Thymus (tissue), 14 donors: ENCODE measurements around the gene CHKA. TPM values are rescaled to one million over a fixed set of nuclear protein-coding genes. Genes with fewer than 3 reads are reported as not detected.

ENCODE experiments used
- DNase-seq, 9 donors: peaks; one replicate each; pipeline ENCODE4 v3.0.0-alpha.2; 2013; ENCODE audit warnings: low spot score in 9 of 9, low read depth in 6 of 9, missing footprints in 1 of 9
- H3K27ac ChIP-seq, 2 donors: one replicate each; pipeline ENCODE4 v1.5.1; 2013; ENCODE audit warnings: control low read depth in 1 of 2, low read depth in 1 of 2, low read length in 1 of 2, mild to moderate bottlenecking in 1 of 2, moderate library complexity in 1 of 2
- H3K27me3 ChIP-seq, 2 donors: one replicate each; pipeline ENCODE4 v1.5.1; 2013; ENCODE audit warnings: low read length in 1 of 2; ENCODE audit not compliant: control insufficient read depth in 2 of 2, insufficient read depth in 1 of 2
- H3K36me3 ChIP-seq, 2 donors: one replicate each; pipeline ENCODE4 v1.5.1; 2013; ENCODE audit warnings: low read length in 1 of 2, mild to moderate bottlenecking in 1 of 2, moderate library complexity in 1 of 2; ENCODE audit not compliant: control insufficient read depth in 2 of 2, insufficient read depth in 2 of 2
- H3K4me1 ChIP-seq, 2 donors: one replicate each; pipeline ENCODE4 v1.5.1; 2013; ENCODE audit warnings: low read length in 2 of 2; ENCODE audit not compliant: control insufficient read depth in 2 of 2, insufficient read depth in 2 of 2
- H3K4me3 ChIP-seq, 2 donors: one replicate each; pipeline ENCODE4 v1.5.1; 2013; ENCODE audit warnings: low read length in 2 of 2, control low read depth in 1 of 2, mild to moderate bottlenecking in 1 of 2
- H3K9me3 ChIP-seq, 2 donors: one replicate each; pipeline ENCODE4 v1.5.1; 2013; ENCODE audit warnings: low read length in 1 of 2, mild to moderate bottlenecking in 1 of 2; ENCODE audit not compliant: control insufficient read depth in 2 of 2, insufficient read depth in 1 of 2
- WGBS: extraction: QIAGEN DNeasy Blood & Tissue Kit; methylation state at CpG from one replicate; pipeline ENCODE4 v1.1.7; 2013; 5-methylcytosine and 5-hydroxymethylcytosine counted together
- long read RNA-seq, 10 donors: transcript quantifications; one replicate each; lab custom pipeline, GENCODE V29; 2026
- polyA plus RNA-seq: library from polyadenylated mRNA; stranded (reverse); fragments of 200-250 nt; gene quantifications from one replicate; pipeline ENCODE4 v1.2.3, GENCODE V29; 2013
- total RNA-seq: library from RNA; stranded (reverse); fragments of 120-200 nt; gene quantifications from one replicate; pipeline ENCODE4 v1.2.4, GENCODE V29; 2013
- donor health status: healthy.

CHKA gene
- total RNA-seq (8.7 TPM), polyA plus RNA-seq (46.0 TPM)
- long read RNA-seq, donor 1: 0 reads
- long read RNA-seq, donor 2: 0 reads
- long read RNA-seq, donor 3: 0 reads
- long read RNA-seq, donor 4: 0 reads
- long read RNA-seq, donor 5, partial matches to known transcripts: 0 of 4 reads
- long read RNA-seq, donor 5, other reads (novel, unspliced or antisense): 0 of 4 reads
- long read RNA-seq, donor 6, partial matches to known transcripts: 0 of 1 reads
- long read RNA-seq, donor 6, other reads (novel, unspliced or antisense): 0 of 1 reads
- long read RNA-seq, donor 7: 0 reads
- long read RNA-seq, donor 8, partial matches to known transcripts: 0 of 1 reads
- long read RNA-seq, donor 8, other reads (novel, unspliced or antisense): 0 of 1 reads
- long read RNA-seq, donor 9, partial matches to known transcripts: 0 of 1 reads
- long read RNA-seq, donor 9, other reads (novel, unspliced or antisense): 0 of 1 reads
- long read RNA-seq, donor 10, partial matches to known transcripts: 0 of 1 reads
- long read RNA-seq, donor 10, other reads (novel, unspliced or antisense): 0 of 1 reads

GRCh38 chr11:68121067-68121899 is at the start of gene CHKA:
CHKA (minus strand) TSS chr11:68121388; CDS start chr11:68121177, 211 bp downstream.
- Histone ChIP-seq H3K36me3 (peaks cover 0 to under 1% of the 10 kb centered on the region in 2 donors), H3K4me3 (peak within 1 kb of the TSS; percentile 47 to 79), H3K9me3 (no peaks in the 10 kb centered on the region), H3K4me1 (peaks cover 5 to 23% of the 10 kb centered on the region in 2 donors), H3K27ac (peak within 1 kb of the TSS; percentile 67 to 89), H3K27me3 (peaks cover 0 to 3% of the 10 kb centered on the region in 2 donors)
- WGBS: under 1% methylated on average over 104 of the region's 107 CpGs
- DNase-seq: peak in 7 of 9 donors; percentile 45 to 92 (median 82)

DNA sequence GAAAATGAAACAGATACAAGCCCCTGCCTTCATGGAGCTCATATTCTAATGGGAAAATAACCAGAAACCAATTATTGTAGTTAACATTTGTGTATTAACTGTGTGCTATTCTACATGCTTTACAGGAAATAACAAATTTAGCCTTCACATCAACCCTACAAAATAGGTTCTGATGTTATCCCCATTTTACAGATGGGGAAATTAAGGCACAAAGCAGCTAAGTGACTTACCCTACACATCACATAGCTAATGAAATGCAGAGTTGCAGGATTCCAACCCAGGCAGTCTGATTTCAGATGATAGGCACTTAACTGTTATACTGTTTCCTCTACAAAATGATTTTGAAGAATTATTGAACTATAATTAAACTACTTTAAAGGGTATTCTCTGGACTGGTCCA is 48.3 kb upstream of the CHKA start:
- Histone ChIP-seq H3K4me1 (no peaks in the 10 kb centered on the region), H3K27me3 (no peaks in the 10 kb centered on the region), H3K27ac (no peak overlapping the region), H3K9me3 (no peaks in the 10 kb centered on the region), H3K4me3 (no peak overlapping the region), H3K36me3 (peaks cover 82 to 94% of the 10 kb centered on the region in 2 donors)
- DNase-seq: no peak

- H3K4me1 ChIP-seq: no peaks in the 10 kb centered on the region
- H3K27ac ChIP-seq: no peak overlapping the region
- 98% methylated on average over 5 of the region's 5 CpGs for WGBS
- DNase-seq: no peak
- no peaks in the 10 kb centered on the region for H3K9me3 ChIP-seq
- H3K4me3 ChIP-seq: no peak overlapping the region
- no peaks in the 10 kb centered on the region for H3K27me3 ChIP-seq
- H3K36me3 ChIP-seq: peaks cover 83 to 93% of the 10 kb centered on the region in 2 donors
These were observed 47.5 kb upstream of the CHKA start for GRCh38 chr11:68168694-68169093.

- DNase-seq: no peak
- H3K27me3 ChIP-seq: no peaks in the 10 kb centered on the region
- no peaks in the 10 kb centered on the region for H3K9me3 ChIP-seq
- WGBS: 99% methylated on average over 6 of the region's 6 CpGs
- H3K4me1 ChIP-seq: no peaks in the 10 kb centered on the region
- no peak overlapping the region for H3K4me3 ChIP-seq
- H3K27ac ChIP-seq: no peak overlapping the region
- H3K36me3 ChIP-seq: peaks cover 74 to 87% of the 10 kb centered on the region in 2 donors
These were observed 46.3 kb upstream of the CHKA start for GRCh38 chr11:68167474-68167873.

DNA sequence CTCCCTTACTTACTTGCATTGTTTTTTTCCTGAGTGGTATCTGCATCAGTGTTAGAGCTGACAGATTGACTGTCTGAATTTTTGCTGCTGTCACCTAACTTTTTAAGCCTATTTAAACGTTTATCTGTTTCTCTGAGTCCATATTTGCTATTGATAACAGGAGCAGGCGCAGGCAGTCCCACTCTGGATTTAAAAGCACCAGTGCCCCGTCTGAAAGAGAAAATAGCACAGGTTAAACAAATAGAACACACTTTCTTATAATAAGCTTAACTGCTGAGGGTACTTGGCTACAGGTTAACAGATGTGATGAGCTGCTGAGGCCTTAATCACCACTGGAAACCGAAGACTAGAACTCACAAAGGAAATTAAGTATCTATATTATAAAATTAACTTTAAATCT is 45.8 kb upstream of the CHKA start:
- 95% methylated on average over 4 of the region's 4 CpGs for WGBS
- DNase-seq: no peak
- Histone ChIP-seq H3K9me3 (no peaks in the 10 kb centered on the region), H3K4me3 (no peak overlapping the region), H3K4me1 (no peaks in the 10 kb centered on the region), H3K36me3 (peaks cover 70 to 84% of the 10 kb centered on the region in 2 donors), H3K27ac (no peak overlapping the region), H3K27me3 (no peaks in the 10 kb centered on the region)

DNA sequence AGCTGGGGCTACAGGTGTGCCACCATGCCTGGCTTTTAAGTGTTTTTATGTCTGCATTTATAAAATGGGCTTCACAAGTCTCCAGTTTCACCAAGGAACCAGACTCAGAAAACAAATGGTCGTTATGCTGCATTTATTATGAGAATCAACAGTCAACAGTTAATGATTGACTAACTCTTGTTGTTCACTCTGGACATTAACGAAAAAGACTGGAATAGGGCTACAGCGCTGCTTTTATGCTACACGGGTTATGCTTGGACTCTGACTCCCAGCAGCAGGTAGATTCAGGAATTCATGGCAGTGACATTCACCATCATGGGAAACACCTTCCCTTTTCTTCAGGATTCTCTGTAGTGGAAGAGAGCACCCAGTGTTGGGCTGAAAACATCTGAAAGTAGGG is 44.4 kb upstream of the CHKA start:
- H3K4me1 ChIP-seq: no peaks in the 10 kb centered on the region
- H3K36me3 ChIP-seq: peaks cover 66 to 78% of the 10 kb centered on the region in 2 donors
- H3K27ac ChIP-seq: no peak overlapping the region
- 95% methylated on average over 4 of the region's 4 CpGs for WGBS
- DNase-seq: no peak
- no peaks in the 10 kb centered on the region for H3K27me3 ChIP-seq
- H3K4me3 ChIP-seq: no peak overlapping the region
- H3K9me3 ChIP-seq: no peaks in the 10 kb centered on the region

GRCh38 chr11:68164437-68164836 is 43.2 kb upstream of the CHKA start:
- Histone ChIP-seq H3K36me3 (peaks cover 54 to 66% of the 10 kb centered on the region in 2 donors), H3K9me3 (no peaks in the 10 kb centered on the region), H3K4me1 (no peaks in the 10 kb centered on the region), H3K4me3 (no peak overlapping the region), H3K27me3 (no peaks in the 10 kb centered on the region), H3K27ac (peak overlapping the region; percentile 1 to 31)
- DNase-seq: no peak
- 93% methylated on average over 2 of the region's 2 CpGs for WGBS

DNA sequence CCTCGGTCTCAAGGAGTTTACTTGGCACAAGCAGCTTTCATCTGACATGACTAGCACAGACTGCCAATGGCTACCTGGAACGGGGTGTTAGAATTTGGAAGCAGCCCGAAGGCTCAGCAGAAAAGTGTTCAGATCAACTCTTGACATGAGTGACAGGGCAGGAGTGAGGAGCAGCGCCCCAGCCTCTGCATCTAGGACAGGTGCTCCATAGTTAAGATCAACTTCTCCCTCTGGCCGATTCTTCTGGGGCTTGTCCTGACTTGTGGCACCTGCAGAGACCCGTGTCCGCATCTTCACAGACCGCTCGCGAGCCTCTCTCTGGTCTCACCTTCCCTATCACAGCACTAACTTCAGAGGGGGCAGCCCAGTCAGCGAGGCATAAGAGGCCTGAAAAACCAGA is 42.5 kb upstream of the CHKA start:
- Histone ChIP-seq H3K4me3 (no peak overlapping the region), H3K27me3 (no peaks in the 10 kb centered on the region), H3K4me1 (no peaks in the 10 kb centered on the region), H3K9me3 (no peaks in the 10 kb centered on the region), H3K27ac (peak overlapping the region in 1 of 2 donors; percentile 27), H3K36me3 (peaks cover 47 to 61% of the 10 kb centered on the region in 2 donors)
- DNase-seq: no peak
- WGBS: 86% methylated on average over 11 of the region's 11 CpGs
